ENCODE measurements around the gene TUBB6.

The TUBB6 gene

GRCh38 chr18:12373771-12374116 lies 65.7 kb downstream of the TUBB6 start:
- POLR2A ChIA-PET: no interaction called here
- no peak for TF ChIP-seq BHLHE40 (IDR thresholded peaks at IDR 0.05; ENCODE audit: borderline replicate concordance)
- TF ChIP-seq ZNF384 (IDR thresholded peaks at IDR 0.05): no peak
- TF ChIP-seq NFRKB (IDR thresholded peaks at IDR 0.05): no peak
- TF ChIP-seq SUZ12 (IDR thresholded peaks at IDR 0.05): no peak
- TF ChIP-seq HDGF (IDR thresholded peaks at IDR 0.05; ENCODE audit: borderline replicate concordance): no peak
- TF ChIP-seq PKNOX1 (IDR thresholded peaks at IDR 0.05): no peak
- TF ChIP-seq FOXA1 (IDR thresholded peaks at IDR 0.05): no peak
- no peak for TF ChIP-seq SP1 (IDR thresholded peaks at IDR 0.05)
- no peak for TF ChIP-seq ARNT (IDR thresholded peaks at IDR 0.05)
- no peak for TF ChIP-seq TARDBP (IDR thresholded peaks at IDR 0.05)
- TF ChIP-seq L3MBTL2 (conservative IDR thresholded peaks at IDR 0.05): no peak
- TF ChIP-seq FOXK2 (IDR thresholded peaks at IDR 0.05): no peak
- TF ChIP-seq CTBP1 (IDR thresholded peaks at IDR 0.05; ENCODE audit: borderline replicate concordance): no peak
- TF ChIP-seq FOXM1 (IDR thresholded peaks at IDR 0.05; ENCODE audit: borderline replicate concordance): no peak
- TF ChIP-seq LEF1 (IDR thresholded peaks at IDR 0.05; ENCODE audit: borderline replicate concordance): no peak
- no peak for TF ChIP-seq ELF4 (IDR thresholded peaks at IDR 0.05)
- no peak for DNase-seq (ENCODE audit: extremely low spot score)
- CTCF ChIA-PET: interaction anchor here (0.6 to 0.8 kb wide), 2 partner anchors 137 to 504 kb away, joined by 3 to 4 read pairs; no protein-coding TSS in a partner anchor

- TF ChIP-seq SP1 (IDR thresholded peaks at IDR 0.05) (no peak), PKNOX1 (IDR thresholded peaks at IDR 0.05) (peak; percentile 56), FOXK2 (IDR thresholded peaks at IDR 0.05) (no peak), NFRKB (IDR thresholded peaks at IDR 0.05) (no peak)
- no peak for DNase-seq (ENCODE audit: extremely low spot score)
- ChIA-PET CTCF (no interaction called here), POLR2A (no interaction called here)
These were observed 66.4 kb downstream of the TUBB6 start for GRCh38 chr18:12374401-12374800.

Data from HEK293T (cell line).